ACC112 (cell line): ENCODE results near the gene CTNNBL1.
"Not testable (repeated sequence)": the region's sequence is repeated elsewhere in the genome, so short reads cannot be mapped to it uniquely, and the experiment has no call there.

Source experiments
- H2AFZ ChIP-seq: fragments of 200-600 bp; sonication (generic); one replicate; pipeline ENCODE4 v1.6.0; 2017; ENCODE audit warnings: antibody characterized with exemption, low read length; ENCODE audit not compliant: unreplicated experiment
- H3K27ac ChIP-seq: fragments of 200-600 bp; sonication (generic); 2 replicates; pipeline ENCODE4 v1.5.1; 2014; ENCODE audit warnings: low read depth, mild to moderate bottlenecking, antibody characterized with exemption, low read length, moderate library complexity
- H3K27me3 ChIP-seq: fragments of 200-600 bp; sonication (generic); 2 replicates; pipeline ENCODE4 v1.6.1; 2014; ENCODE audit warnings: mild to moderate bottlenecking, antibody characterized with exemption, low read length, moderate library complexity, mixed read lengths; ENCODE audit not compliant: insufficient read depth
- H3K36me3 ChIP-seq: fragments of 200-600 bp; sonication (generic); 2 replicates; pipeline ENCODE4 v1.6.1; 2016; ENCODE audit warnings: mild to moderate bottlenecking, antibody characterized with exemption, low read length, moderate library complexity, mixed read lengths; ENCODE audit not compliant: insufficient read depth
- H3K4me1 ChIP-seq: fragments of 200-600 bp; sonication (generic); one replicate; pipeline ENCODE4 v1.6.1; 2016; ENCODE audit warnings: low read length, mixed read lengths; ENCODE audit not compliant: insufficient read depth, unreplicated experiment, control insufficient read depth
- H3K4me3 ChIP-seq: fragments of 200-600 bp; sonication (generic); 2 replicates; pipeline ENCODE4 v1.5.1; 2014; ENCODE audit warnings: mild to moderate bottlenecking, low read depth, low read length
- H3K79me2 ChIP-seq: fragments of 200-600 bp; sonication (generic); one replicate; pipeline ENCODE4 v1.6.0; 2016; ENCODE audit warnings: low read length; ENCODE audit not compliant: control insufficient read depth, unreplicated experiment, insufficient read depth

Gene CTNNBL1

GRCh38 chr20:37661519-37661918 lies 32.3 kb upstream of the CTNNBL1 start:
- Histone ChIP-seq H3K79me2 (no peaks in the 10 kb centered on the region), H3K4me3 (no peak overlapping the region), H3K36me3 (no peaks in the 10 kb centered on the region), H2AFZ (no peak overlapping the region), H3K4me1 (no peaks in the 10 kb centered on the region), H3K27ac (no peak overlapping the region), H3K27me3 (peaks cover 44% of the 10 kb centered on the region)

- H3K27ac ChIP-seq = no peak overlapping the region
- H3K4me3 ChIP-seq = no peak overlapping the region
- H3K79me2 ChIP-seq = no peaks in the 10 kb centered on the region
- no peaks in the 10 kb centered on the region for H3K36me3 ChIP-seq
- H3K27me3 ChIP-seq = peaks cover 44% of the 10 kb centered on the region
- H2AFZ ChIP-seq = no peak overlapping the region
- no peaks in the 10 kb centered on the region for H3K4me1 ChIP-seq
Observed at GRCh38 chr20:37662308-37662707, 31.5 kb upstream of the CTNNBL1 start.

GRCh38 chr20:37664595-37664994 lies 29.2 kb upstream of the CTNNBL1 start:
- not testable (repeated sequence) for H3K4me3 ChIP-seq, H3K4me1 ChIP-seq, H3K27ac ChIP-seq, H3K36me3 ChIP-seq, H2AFZ ChIP-seq, H3K79me2 ChIP-seq
- peaks cover 32% of the 10 kb centered on the region for H3K27me3 ChIP-seq

GRCh38 chr20:37668166-37668565 lies 25.7 kb upstream of the CTNNBL1 start:
- Histone ChIP-seq H3K27ac (no peak overlapping the region), H2AFZ (no peak overlapping the region), H3K79me2 (no peaks in the 10 kb centered on the region), H3K4me3 (no peak overlapping the region), H3K27me3 (peaks cover 44% of the 10 kb centered on the region), H3K4me1 (peaks cover 12% of the 10 kb centered on the region), H3K36me3 (no peaks in the 10 kb centered on the region)

GRCh38 chr20:37669062-37669772 lies 24.6 kb upstream of the CTNNBL1 start:
- no peak overlapping the region for H3K27ac ChIP-seq
- H3K79me2 ChIP-seq = no peaks in the 10 kb centered on the region
- H3K4me1 ChIP-seq = peaks cover 12% of the 10 kb centered on the region
- H3K27me3 ChIP-seq = peaks cover 54% of the 10 kb centered on the region
- no peaks in the 10 kb centered on the region for H3K36me3 ChIP-seq
- no peak overlapping the region for H2AFZ ChIP-seq
- H3K4me3 ChIP-seq = no peak overlapping the region

GRCh38 chr20:37669773-37670236 lies 24.0 kb upstream of the CTNNBL1 start:
- H3K27me3 ChIP-seq = peaks cover 58% of the 10 kb centered on the region
- peak overlapping the region; percentile 19 for H2AFZ ChIP-seq
- no peaks in the 10 kb centered on the region for H3K36me3 ChIP-seq
- peaks cover 12% of the 10 kb centered on the region for H3K4me1 ChIP-seq
- H3K4me3 ChIP-seq = peak overlapping the region; percentile 70
- H3K79me2 ChIP-seq = no peaks in the 10 kb centered on the region
- H3K27ac ChIP-seq = no peak overlapping the region

- Histone ChIP-seq H3K4me3 (peak overlapping the region; percentile 70), H2AFZ (peak overlapping the region; percentile 19), H3K27ac (no peak overlapping the region), H3K79me2 (no peaks in the 10 kb centered on the region), H3K27me3 (peaks cover 64% of the 10 kb centered on the region), H3K36me3 (no peaks in the 10 kb centered on the region), H3K4me1 (peaks cover 12% of the 10 kb centered on the region)
Observed at GRCh38 chr20:37670351-37670791, 23.5 kb upstream of the CTNNBL1 start.

- Histone ChIP-seq H3K27me3 (peaks cover 74% of the 10 kb centered on the region), H3K4me1 (peaks cover 12% of the 10 kb centered on the region), H3K27ac (no peak overlapping the region), H3K79me2 (no peaks in the 10 kb centered on the region), H3K4me3 (no peak overlapping the region), H2AFZ (no peak overlapping the region), H3K36me3 (no peaks in the 10 kb centered on the region)
Observed at GRCh38 chr20:37672143-37672542, 21.7 kb upstream of the CTNNBL1 start.

- H2AFZ ChIP-seq = no peak overlapping the region
- H3K27ac ChIP-seq = no peak overlapping the region
- no peak overlapping the region for H3K4me3 ChIP-seq
Observed at GRCh38 chr20:37673444-37673843, 20.4 kb upstream of the CTNNBL1 start.

GRCh38 chr20:37676440-37676839 lies 17.4 kb upstream of the CTNNBL1 start:
- H3K27me3 ChIP-seq = peaks cover 64% of the 10 kb centered on the region
- H2AFZ ChIP-seq = no peak overlapping the region
- H3K79me2 ChIP-seq = no peaks in the 10 kb centered on the region
- H3K4me1 ChIP-seq = peaks cover 9% of the 10 kb centered on the region
- no peak overlapping the region for H3K4me3 ChIP-seq
- H3K27ac ChIP-seq = no peak overlapping the region
- H3K36me3 ChIP-seq = no peaks in the 10 kb centered on the region

More at GRCh38 chr20:37673444-37673843, 20.4 kb upstream of the CTNNBL1 start:
- Histone ChIP-seq H3K4me1 (peaks cover 12% of the 10 kb centered on the region), H3K36me3 (no peaks in the 10 kb centered on the region), H3K27me3 (peaks cover 85% of the 10 kb centered on the region), H3K79me2 (no peaks in the 10 kb centered on the region)
